Activated CD4-positive, alpha-beta T cell treated with anti-CD3 and anti-CD28 coated beads for 24 hours (primary cell): ENCODE data around the gene PPP1R14B.

ENCODE experiments used
- DNase-seq, 2 donors: peaks; one replicate each; pipeline ENCODE4 v3.0.0-alpha.2; 2020; ENCODE audit warnings: low read depth in 2 of 2

The PPP1R14B gene, protein sequence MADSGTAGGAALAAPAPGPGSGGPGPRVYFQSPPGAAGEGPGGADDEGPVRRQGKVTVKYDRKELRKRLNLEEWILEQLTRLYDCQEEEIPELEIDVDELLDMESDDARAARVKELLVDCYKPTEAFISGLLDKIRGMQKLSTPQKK

GRCh38 chr11:64246871-64247728 lies at the start of gene PPP1R14B:
TSS of gene PPP1R14B (minus strand) at chr11:64246943. CDS start at chr11:64246673, 270 bp downstream.
- peak; percentile 76 to 79 for DNase-seq

DNA sequence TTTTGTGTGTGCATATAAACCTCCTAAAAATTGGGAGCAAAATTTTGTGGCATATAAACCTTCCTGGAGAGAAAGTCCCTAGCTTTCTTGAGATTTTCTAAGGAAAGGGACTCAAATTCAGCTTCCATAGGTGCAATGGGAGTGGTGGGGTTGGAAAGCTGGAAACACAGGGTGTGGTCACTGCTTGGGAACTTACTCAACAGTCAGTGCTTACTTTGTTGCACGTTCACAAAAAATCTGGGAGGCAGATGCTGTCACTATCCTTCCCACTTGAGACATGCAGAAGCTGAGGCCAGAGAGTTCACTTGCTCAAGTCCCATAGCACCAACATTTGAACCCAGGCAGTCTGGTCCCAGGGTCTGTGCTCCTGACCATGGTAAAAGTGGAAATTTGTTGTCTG lies 49.5 kb upstream of the PPP1R14B start:
- no peak for DNase-seq

DNA sequence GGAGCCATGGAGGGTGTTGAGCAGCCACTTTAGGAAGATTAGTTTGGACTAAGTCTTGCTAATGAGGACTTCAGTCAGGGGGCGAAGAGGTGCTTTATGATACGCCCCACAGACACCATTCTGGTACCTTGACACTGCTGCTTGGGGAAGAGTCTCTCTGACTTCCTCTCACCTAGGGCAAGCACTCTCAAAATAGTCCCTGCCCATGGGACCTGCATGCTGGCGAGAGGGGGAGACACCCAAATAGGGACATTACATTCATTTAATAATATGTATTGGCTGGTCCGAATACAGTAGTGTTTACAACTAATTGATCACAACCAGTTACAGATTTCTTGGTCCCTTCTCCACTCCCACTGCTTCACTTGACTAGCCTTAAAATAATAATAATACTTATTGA lies 49.0 kb upstream of the PPP1R14B start:
- DNase-seq: no peak

- DNase-seq: no peak
Observed at GRCh38 chr11:64294774-64295173, 48.0 kb upstream of the PPP1R14B start.

DNA sequence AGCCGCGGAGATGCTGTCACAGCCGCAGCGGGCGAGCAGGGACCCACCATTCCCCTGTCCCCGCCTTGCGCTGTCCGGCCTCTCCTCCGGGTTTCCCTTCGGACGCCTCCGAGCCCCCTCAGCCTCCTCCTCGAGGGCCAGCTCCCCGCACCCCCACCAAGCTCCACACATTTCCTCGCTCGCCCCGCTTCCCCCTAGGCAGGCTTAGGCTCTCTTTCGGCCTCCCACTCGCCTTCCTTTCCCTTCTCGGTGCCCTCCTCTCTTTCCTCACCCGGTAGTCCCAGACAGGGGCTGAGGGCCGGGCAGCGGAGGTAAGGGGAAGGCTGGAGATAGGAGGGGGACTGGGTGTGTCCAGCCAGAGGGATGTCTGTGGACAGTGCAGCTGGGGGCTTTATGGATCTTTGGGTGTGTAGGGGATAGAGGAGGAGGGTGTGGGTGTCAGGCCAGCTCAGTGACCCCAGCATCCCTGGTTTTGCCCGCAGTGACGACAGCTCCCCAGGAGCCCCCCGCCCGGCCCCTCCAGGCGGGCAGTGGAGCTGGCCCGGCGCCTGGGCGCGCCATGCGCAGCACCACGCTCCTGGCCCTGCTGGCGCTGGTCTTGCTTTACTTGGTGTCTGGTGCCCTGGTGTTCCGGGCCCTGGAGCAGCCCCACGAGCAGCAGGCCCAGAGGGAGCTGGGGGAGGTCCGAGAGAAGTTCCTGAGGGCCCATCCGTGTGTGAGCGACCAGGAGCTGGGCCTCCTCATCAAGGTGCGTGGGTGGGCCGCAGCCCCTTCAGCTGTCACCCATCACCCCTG lies 45.9 kb upstream of the PPP1R14B start:
- DNase-seq: no peak

GRCh38 chr11:64291752-64292459 lies 45.2 kb upstream of the PPP1R14B start:
- DNase-seq: no peak

GRCh38 chr11:64291262-64291751 lies 44.6 kb upstream of the PPP1R14B start, which contains the start of gene KCNK4:
TSS of gene KCNK4 (plus strand) at chr11:64291302. CDS start at chr11:64293019, 1,717 bp downstream.
- no peak for DNase-seq

GRCh38 chr11:64290352-64291261 lies 43.9 kb upstream of the PPP1R14B start:
- no peak for DNase-seq

GRCh38 chr11:64289002-64289564 lies 42.3 kb upstream of the PPP1R14B start:
- no peak for DNase-seq

GRCh38 chr11:64288353-64288750 lies 41.6 kb upstream of the PPP1R14B start:
- no peak for DNase-seq

GRCh38 chr11:64287676-64288352 lies 41.1 kb upstream of the PPP1R14B start:
- no peak for DNase-seq

DNA sequence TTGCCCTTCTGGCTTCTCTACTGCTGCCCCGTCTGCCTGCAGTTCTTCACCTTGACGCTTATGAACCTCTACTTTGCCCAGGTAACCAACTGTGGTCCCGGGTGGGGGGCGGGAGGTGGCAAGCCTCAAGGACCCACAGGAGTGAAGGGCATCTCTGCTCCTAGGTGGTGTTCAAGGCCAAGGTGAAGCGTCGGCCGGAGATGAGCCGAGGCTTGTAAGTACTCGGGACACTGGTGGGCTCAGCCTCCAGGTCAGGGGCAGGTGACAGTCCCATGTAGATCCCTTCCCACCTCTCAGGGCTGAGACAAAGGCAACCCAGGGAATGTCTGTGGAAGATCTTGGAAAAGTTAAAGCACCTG lies 40.0 kb upstream of the PPP1R14B start:
- no peak for DNase-seq

DNA sequence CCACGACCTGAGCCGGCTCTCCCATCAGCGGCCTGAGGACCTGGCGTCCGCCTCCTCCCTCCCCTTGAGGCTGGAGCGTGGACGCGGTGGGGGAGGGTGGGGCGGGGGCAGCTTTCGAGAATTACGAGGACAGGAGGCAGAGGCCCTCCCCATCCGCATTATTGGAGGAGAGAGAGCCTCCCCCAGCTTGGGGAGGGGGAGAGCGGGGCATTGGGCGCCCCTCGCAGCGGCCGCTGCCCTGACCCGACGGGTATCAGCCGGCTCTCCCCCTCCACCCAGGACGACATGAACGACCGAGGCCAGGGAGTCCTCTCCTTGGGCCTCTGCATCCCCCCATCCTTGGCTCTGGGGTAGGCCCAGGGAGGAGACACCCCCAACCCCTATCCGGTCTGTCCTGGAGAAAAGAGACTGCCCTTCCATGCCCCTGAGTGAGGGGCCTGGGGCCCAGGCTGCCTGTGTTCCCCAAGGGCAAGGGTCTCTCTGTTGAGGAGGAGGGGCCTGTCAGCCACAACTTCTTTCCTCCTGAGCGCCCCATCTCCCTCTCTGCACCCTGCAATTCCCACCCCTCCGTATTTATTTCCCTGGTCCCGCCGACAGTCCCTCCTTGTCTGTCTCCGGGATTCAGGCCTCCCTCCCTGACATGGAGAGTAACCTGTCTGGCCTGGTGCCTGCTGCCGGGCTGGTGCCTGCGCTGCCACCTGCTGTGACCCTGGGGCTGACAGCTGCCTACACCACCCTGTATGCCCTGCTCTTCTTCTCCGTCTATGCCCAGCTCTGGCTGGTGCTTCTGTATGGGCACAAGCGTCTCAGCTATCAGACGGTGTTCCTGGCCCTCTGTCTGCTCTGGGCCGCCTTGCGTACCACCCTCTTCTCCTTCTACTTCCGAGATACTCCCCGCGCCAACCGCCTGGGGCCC lies 39.4 kb upstream of the PPP1R14B start:
- no peak for DNase-seq

DNA sequence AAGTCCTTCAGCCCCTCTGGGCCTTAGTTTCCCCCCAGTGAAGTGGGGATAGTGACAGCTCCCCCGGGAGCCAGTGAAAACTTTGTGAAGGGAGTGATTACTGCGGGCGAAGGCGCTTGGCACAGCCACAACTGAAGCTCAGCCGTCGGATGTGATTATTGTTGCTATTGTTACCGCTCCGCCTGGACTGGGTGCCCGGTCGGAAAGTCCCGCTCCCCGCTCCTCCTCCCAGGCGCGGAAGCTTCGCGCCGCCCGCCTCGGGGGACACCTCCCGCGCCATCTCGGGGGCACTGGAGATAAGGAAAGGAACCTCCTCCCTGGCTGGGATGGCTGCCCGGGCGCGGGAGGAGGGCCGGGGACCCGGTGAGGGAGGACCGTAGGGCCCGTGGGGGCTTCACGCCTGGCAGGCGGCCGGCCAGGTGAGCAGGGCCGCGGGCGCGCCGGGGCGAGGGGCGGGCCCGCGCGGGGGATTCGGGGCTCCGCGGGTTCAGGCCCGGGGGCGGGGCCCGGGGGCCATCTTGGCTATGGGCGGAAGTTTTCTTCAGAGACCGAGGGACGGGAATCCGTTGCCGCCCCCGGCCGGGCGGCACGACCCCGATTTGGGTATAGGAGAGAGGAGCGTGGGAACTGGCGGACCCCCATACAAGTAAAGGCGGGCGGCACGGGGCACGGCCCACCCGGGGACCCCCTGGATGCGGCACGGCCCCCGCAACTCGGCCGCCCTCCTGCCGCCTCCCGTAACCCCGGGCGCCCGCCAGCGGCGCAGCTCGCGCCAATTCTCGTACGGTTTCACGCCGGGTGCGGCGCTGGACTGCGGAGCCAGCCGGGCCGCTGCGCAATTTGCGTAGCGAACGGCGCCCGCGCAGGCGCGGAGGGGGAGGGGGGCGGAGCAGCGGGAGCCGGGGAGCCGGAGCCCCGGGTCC lies 38.5 kb upstream of the PPP1R14B start, which contains the start of gene GPR137:
Gene GPR137 (plus strand): TSS at position 887 of the 923 bp plus-strand sequence. CDS start 677 bp downstream, outside the sequence.
- DNase-seq: peak; percentile 82 to 85

DNA sequence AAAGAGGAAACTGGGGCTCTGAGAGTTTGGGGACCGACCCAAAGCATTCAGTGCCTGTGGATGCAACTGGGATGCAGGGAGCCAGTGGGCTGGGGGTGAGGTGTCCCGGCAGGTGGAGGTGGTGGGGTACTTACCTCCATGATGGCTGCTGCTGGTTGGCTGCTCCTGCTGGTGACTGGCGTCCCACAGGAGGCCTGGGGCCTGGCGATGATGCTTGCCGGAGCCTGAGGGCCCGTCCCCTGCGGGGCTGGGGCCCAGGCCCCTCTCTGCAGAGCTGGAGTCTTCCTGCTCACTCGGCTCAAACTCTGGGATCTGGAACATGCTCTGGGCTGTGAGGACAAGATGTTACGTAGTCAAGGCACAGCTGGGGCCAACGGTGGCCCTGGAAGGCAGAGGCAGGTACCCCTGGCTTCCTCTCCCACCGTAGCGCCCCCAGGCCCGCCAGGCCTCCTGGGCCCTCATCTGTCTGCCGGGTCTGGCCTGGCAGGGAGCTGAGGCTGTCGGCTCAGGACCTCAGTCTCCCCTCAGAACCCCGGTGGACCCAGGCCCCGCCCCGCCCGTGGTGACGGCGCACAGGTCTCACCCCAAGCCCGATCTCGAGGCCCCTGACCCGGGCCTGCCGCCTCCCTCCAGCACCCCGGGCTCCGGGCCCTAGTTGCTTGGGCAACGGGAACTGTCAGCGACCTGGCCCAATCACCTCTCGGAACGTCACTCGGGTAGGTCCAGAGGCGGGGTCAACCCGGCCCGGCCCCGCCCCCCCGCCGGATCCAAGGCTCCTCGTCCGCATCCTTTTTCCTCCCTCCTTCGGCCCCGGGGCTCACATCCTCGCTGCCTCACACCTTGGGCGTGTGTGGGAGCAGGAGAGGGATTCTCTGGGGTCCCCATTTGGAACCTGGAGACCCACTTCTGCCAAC lies 37.6 kb upstream of the PPP1R14B start, which contains the start of gene BAD:
Gene BAD (minus strand): TSS at position 618 of the 914 bp plus-strand sequence. CDS start 297 bp downstream, at position 321.
- DNase-seq: peak; percentile 90

DNA sequence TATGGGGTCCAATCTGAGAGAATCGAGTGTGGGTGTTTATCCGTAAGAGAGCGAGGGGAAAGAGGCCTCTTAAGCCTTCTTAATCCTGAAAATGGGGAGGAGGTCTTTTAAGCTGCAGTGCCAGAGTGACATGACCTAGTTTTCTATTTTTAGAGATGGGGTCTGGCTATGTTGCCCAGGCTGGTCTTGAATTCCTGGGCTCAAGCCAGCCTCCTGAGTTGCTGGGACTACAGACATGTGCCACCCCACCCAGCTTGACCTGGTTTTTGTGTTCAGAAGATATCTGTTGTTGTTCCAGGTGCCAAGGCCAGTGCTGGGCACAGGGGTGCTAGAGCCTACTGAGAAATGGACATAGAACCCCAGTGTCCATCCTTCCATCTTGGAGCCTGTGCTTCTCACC lies 36.3 kb upstream of the PPP1R14B start:
- DNase-seq: no peak
